GM23338 (cell line): ENCODE data around the gene CST11. TPM values are rescaled to one million over a fixed set of nuclear protein-coding genes. Genes with fewer than 3 reads are reported as not detected.

Source experiments
- ATAC-seq: fragments of 200-7000 bp; cut with Tn5 transposase; 3 replicates; pipeline ENCODE4 v1.9.1; 2020
- DNase-seq: peaks from one replicate; pipeline ENCODE4 v3.0.0-alpha.2; 2015; ENCODE audit warnings: low spot score
- H2AFZ ChIP-seq: fragments of 200-600 bp; sonication (generic); 2 replicates; pipeline ENCODE4 v1.8.0; 2016; ENCODE audit warnings: antibody characterized with exemption, mild to moderate bottlenecking, moderate library complexity
- H3F3A ChIP-seq: fragments of 200-600 bp; sonication (generic); replicated peaks from 2 replicates; pipeline ENCODE4 v1.8.0; 2017; ENCODE audit warnings: antibody characterized with exemption, mixed run types, low read depth
- H3K27ac ChIP-seq: fragments of 200-600 bp; sonication (generic); 2 replicates; pipeline ENCODE4 v1.6.1; 2016; ENCODE audit warnings: low read depth
- H3K27me3 ChIP-seq: fragments of 200-600 bp; sonication (generic); 2 replicates; pipeline ENCODE4 v1.8.0; 2016; ENCODE audit warnings: mild to moderate bottlenecking, mixed run types, moderate library complexity; ENCODE audit not compliant: insufficient read depth
- H3K36me3 ChIP-seq: fragments of 200-600 bp; sonication (generic); 2 replicates; pipeline ENCODE4 v1.8.0; 2016; ENCODE audit warnings: mild to moderate bottlenecking; ENCODE audit not compliant: insufficient read depth
- H3K4me1 ChIP-seq: fragments of 200-600 bp; sonication (generic); 2 replicates; pipeline ENCODE4 v1.8.0; 2016; ENCODE audit warnings: mild to moderate bottlenecking, moderate library complexity; ENCODE audit not compliant: insufficient read depth
- H3K4me2 ChIP-seq: fragments of 200-600 bp; sonication (generic); 2 replicates; pipeline ENCODE4 v1.7.1; 2017; ENCODE audit warnings: mixed run types
- H3K4me3 ChIP-seq: fragments of 200-600 bp; sonication (generic); 2 replicates; pipeline ENCODE4 v1.6.1; 2016; ENCODE audit warnings: mixed run types
- H3K79me2 ChIP-seq: fragments of 200-600 bp; sonication (generic); replicated peaks from 2 replicates; pipeline ENCODE4 v1.8.0; 2017; ENCODE audit warnings: mild to moderate bottlenecking; ENCODE audit not compliant: insufficient read depth
- H3K9me2 ChIP-seq: fragments of 200-600 bp; sonication (generic); 2 replicates; pipeline ENCODE4 v1.8.0; 2017; ENCODE audit not compliant: insufficient read depth
- H4K20me1 ChIP-seq: fragments of 200-600 bp; sonication (generic); replicated peaks from 2 replicates; pipeline ENCODE4 v1.8.0; 2017; ENCODE audit warnings: mild to moderate bottlenecking; ENCODE audit not compliant: insufficient read depth
- H3K27ac Mint-ChIP-seq: 2 replicates; pipeline ENCODE4 v1.8.0; 2020; ENCODE audit warnings: inconsistent platforms, mild to moderate bottlenecking, moderate library complexity, mixed read lengths
- H3K27me3 Mint-ChIP-seq: 3 replicates; pipeline ENCODE4 v1.8.0; 2022; ENCODE audit warnings: low read depth, mild to moderate bottlenecking, moderate library complexity, mixed read lengths, inconsistent platforms; ENCODE audit not compliant: insufficient read depth, poor library complexity
- H3K36me3 Mint-ChIP-seq: 3 replicates; pipeline ENCODE4 v1.8.0; 2021; ENCODE audit warnings: low read depth, mild to moderate bottlenecking, inconsistent platforms, moderate library complexity, mixed read lengths
- H3K4me1 Mint-ChIP-seq: 3 replicates; pipeline ENCODE4 v1.8.0; 2020; ENCODE audit warnings: mild to moderate bottlenecking, inconsistent platforms, mixed read lengths
- H3K4me3 Mint-ChIP-seq: 3 replicates; pipeline ENCODE4 v1.8.0; 2021; ENCODE audit warnings: moderate library complexity, mild to moderate bottlenecking, inconsistent platforms, mixed read lengths
- H3K9me3 Mint-ChIP-seq: 3 replicates; pipeline ENCODE4 v1.8.0; 2020; ENCODE audit warnings: moderate library complexity, mild to moderate bottlenecking, inconsistent platforms, mixed read lengths
- CREB1 ChIP-seq: fragments of 250-450 bp; sonication (Bioruptor Pico); IDR thresholded peaks from 2 replicates; pipeline ENCODE4 v1.5.0; 2020; ENCODE audit warnings: low read depth, mild to moderate bottlenecking, moderate library complexity
- EZH2phosphoT487 ChIP-seq: fragments of 200-600 bp; sonication (generic); IDR thresholded peaks from one replicate; pipeline ENCODE4 v1.8.1; 2018; ENCODE audit warnings: antibody characterized with exemption; ENCODE audit not compliant: unreplicated experiment
- JUNB ChIP-seq: IDR thresholded peaks from one replicate; pipeline ENCODE4 v1.6.1; 2016; ENCODE audit warnings: antibody characterized with exemption; ENCODE audit not compliant: unreplicated experiment
- POLR2AphosphoS5 ChIP-seq: IDR thresholded peaks from 2 replicates; pipeline ENCODE4 v1.6.1; 2016; ENCODE audit warnings: antibody characterized with exemption, low read depth
- ZNF114 ChIP-seq: fragments of 250-450 bp; sonication (Bioruptor Pico); IDR thresholded peaks from 2 replicates; pipeline ENCODE4 v1.5.0; 2020; ENCODE audit warnings: mild to moderate bottlenecking, moderate library complexity
- ZNF331 ChIP-seq: fragments of 250-450 bp; sonication (Bioruptor Pico); IDR thresholded peaks from 2 replicates; pipeline ENCODE4 v1.5.0; 2020; ENCODE audit warnings: low read depth, mild to moderate bottlenecking, moderate library complexity
- polyA plus RNA-seq: library from polyadenylated mRNA; unstranded; fragments of >200 nt; fragmentation: Nextera tagmentation; extraction: Ambion mirVana; gene quantifications from 2 replicates; pipeline ENCODE4 v1.2.1, GENCODE V29; 2016
- total RNA-seq: library from RNA; depleted of rRNA; stranded (reverse); fragments of >200 nt; shearing (Covaris generic); gene quantifications from 2 replicates; pipeline ENCODE4 v1.2.3, GENCODE V29; 2014
- TF ChIP-seq, protein P1 (sequence below): IDR thresholded peaks from one replicate; pipeline ENCODE4 v1.6.1; 2018; ENCODE audit warnings: antibody characterized with exemption; ENCODE audit not compliant: unreplicated experiment
- TF ChIP-seq, protein P2 (sequence below): IDR thresholded peaks from 2 replicates; pipeline ENCODE4 v1.6.1; 2016; ENCODE audit warnings: antibody characterized with exemption
- TF ChIP-seq, protein P3 (sequence below), 2 experiments: fragments of 200-600 bp in 1 of 2; sonication (generic) in 1 of 2; conservative IDR thresholded peaks; 2 replicates each; pipeline versions ENCODE4 v1.5.1 to v1.6.1; 2016 to 2017; ENCODE audit warnings: antibody characterized with exemption in 2 of 2, low read depth in 2 of 2, mild to moderate bottlenecking in 2 of 2, moderate library complexity in 1 of 2

CST11 gene
- total and polyA plus RNA-seq, 2 experiments from 2014 or later = not detected

DNA sequence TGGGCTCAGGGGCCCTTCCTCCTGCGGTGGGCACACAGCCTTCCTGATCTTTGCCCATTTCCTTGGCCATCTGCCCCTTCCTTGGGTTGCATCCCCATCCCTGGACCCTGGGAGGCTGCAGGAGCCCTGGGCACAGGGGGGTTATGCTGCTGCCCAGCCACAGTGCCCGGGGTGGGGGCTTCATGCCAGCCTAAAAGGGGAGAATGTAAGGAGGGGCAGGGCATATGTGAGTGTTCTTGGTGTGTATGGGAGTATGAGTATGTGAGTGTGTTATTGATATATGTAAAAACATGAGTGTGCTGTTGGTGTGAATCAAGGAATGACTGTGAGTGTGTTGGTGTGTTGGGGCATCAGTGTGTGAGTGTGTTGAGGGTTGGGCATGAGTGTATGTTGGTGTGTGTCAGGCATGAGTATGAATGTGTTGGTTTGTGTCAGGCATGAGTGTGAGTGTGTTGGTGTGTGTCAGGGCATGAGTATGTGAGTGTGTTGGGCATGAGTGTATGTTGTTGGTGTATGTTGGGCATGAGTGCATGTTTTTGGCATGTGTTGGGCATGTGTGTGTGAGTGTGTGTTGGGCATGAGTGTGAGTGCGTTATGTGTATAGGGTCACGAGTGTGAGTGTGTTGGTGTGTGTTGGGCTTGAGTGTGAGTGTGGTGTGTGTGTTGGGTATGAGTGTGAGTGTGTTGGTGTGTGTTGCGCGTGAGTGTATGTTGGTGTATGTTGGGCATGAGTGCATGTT is 23.5 kb upstream of the CST11 start (continued):
- TF ChIP-seq, protein P1, sequence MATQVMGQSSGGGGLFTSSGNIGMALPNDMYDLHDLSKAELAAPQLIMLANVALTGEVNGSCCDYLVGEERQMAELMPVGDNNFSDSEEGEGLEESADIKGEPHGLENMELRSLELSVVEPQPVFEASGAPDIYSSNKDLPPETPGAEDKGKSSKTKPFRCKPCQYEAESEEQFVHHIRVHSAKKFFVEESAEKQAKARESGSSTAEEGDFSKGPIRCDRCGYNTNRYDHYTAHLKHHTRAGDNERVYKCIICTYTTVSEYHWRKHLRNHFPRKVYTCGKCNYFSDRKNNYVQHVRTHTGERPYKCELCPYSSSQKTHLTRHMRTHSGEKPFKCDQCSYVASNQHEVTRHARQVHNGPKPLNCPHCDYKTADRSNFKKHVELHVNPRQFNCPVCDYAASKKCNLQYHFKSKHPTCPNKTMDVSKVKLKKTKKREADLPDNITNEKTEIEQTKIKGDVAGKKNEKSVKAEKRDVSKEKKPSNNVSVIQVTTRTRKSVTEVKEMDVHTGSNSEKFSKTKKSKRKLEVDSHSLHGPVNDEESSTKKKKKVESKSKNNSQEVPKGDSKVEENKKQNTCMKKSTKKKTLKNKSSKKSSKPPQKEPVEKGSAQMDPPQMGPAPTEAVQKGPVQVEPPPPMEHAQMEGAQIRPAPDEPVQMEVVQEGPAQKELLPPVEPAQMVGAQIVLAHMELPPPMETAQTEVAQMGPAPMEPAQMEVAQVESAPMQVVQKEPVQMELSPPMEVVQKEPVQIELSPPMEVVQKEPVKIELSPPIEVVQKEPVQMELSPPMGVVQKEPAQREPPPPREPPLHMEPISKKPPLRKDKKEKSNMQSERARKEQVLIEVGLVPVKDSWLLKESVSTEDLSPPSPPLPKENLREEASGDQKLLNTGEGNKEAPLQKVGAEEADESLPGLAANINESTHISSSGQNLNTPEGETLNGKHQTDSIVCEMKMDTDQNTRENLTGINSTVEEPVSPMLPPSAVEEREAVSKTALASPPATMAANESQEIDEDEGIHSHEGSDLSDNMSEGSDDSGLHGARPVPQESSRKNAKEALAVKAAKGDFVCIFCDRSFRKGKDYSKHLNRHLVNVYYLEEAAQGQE = no peak

DNA sequence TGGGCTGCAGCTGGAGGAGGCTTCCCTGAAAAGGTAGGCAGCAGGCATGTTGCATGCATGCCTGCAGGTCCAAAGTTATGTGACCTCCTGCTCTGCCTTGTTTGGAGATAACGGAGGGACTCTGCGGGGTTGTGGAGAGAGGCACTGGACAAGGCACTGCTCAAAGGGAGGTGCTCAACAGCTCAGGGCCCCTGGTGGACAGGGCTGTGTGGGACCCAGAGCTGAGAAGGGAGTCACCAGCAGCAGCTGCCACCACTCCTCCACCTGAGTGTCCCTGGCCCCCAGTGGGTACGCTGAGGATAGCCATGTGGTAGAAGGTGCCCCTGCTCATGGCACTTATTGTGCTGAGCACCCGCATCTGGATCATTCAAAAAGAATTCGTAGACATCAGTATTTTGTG is 22.7 kb upstream of the CST11 start:
- H3K9me2 ChIP-seq = no peaks in the 10 kb centered on the region; the same call in 1 of the 2 replicates
- no peak overlapping the region for H3K27ac Mint-ChIP-seq
- peaks cover 8% of the 10 kb centered on the region; the same call in 1 of the 3 replicates for H3K9me3 Mint-ChIP-seq
- H3K4me1 ChIP-seq = peaks cover 31% of the 10 kb centered on the region
- H3K4me3 ChIP-seq = no peak overlapping the region
- no peak overlapping the region for H3K27ac ChIP-seq
- ATAC-seq (no peak), DNase-seq (no peak)
- no peaks in the 10 kb centered on the region for H3F3A ChIP-seq
- no peak overlapping the region for H2AFZ ChIP-seq
- H4K20me1 ChIP-seq = no peaks in the 10 kb centered on the region
- H3K36me3 Mint-ChIP-seq = no peaks in the 10 kb centered on the region; the same call in 2 of the 3 replicates
- H3K4me3 Mint-ChIP-seq = no peak overlapping the region
- peaks cover 5% of the 10 kb centered on the region; the same call in 1 of the 2 replicates for H3K36me3 ChIP-seq
- peaks cover 5% of the 10 kb centered on the region for H3K27me3 Mint-ChIP-seq
- no peak overlapping the region for H3K4me2 ChIP-seq
- no peaks in the 10 kb centered on the region for H3K27me3 ChIP-seq
- TF ChIP-seq EZH2phosphoT487 (no peak), POLR2AphosphoS5 (no peak), ZNF331 (no peak), CREB1 (CRISPR knock-in tag) (no peak), ZNF114 (CRISPR knock-in tag) (no peak), JUNB (no peak)
- TF ChIP-seq, protein P2, sequence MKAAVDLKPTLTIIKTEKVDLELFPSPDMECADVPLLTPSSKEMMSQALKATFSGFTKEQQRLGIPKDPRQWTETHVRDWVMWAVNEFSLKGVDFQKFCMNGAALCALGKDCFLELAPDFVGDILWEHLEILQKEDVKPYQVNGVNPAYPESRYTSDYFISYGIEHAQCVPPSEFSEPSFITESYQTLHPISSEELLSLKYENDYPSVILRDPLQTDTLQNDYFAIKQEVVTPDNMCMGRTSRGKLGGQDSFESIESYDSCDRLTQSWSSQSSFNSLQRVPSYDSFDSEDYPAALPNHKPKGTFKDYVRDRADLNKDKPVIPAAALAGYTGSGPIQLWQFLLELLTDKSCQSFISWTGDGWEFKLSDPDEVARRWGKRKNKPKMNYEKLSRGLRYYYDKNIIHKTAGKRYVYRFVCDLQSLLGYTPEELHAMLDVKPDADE = no peak
- TF ChIP-seq, protein P3, sequence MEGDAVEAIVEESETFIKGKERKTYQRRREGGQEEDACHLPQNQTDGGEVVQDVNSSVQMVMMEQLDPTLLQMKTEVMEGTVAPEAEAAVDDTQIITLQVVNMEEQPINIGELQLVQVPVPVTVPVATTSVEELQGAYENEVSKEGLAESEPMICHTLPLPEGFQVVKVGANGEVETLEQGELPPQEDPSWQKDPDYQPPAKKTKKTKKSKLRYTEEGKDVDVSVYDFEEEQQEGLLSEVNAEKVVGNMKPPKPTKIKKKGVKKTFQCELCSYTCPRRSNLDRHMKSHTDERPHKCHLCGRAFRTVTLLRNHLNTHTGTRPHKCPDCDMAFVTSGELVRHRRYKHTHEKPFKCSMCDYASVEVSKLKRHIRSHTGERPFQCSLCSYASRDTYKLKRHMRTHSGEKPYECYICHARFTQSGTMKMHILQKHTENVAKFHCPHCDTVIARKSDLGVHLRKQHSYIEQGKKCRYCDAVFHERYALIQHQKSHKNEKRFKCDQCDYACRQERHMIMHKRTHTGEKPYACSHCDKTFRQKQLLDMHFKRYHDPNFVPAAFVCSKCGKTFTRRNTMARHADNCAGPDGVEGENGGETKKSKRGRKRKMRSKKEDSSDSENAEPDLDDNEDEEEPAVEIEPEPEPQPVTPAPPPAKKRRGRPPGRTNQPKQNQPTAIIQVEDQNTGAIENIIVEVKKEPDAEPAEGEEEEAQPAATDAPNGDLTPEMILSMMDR (conservative IDR thresholded peaks at IDR 0.05; ENCODE audit: low read depth in 2 of 2) = no peak
- peaks cover 30% of the 10 kb centered on the region for H3K4me1 Mint-ChIP-seq
- H3K79me2 ChIP-seq = no peaks in the 10 kb centered on the region
